ENCODE measurements around the gene ZCCHC24. TPM values are rescaled to one million over a fixed set of nuclear protein-coding genes. Genes with fewer than 3 reads are reported as not detected.

ZCCHC24 gene
- total RNA-seq, 1 experiment from 2014 or later: 12.2 TPM

DNA sequence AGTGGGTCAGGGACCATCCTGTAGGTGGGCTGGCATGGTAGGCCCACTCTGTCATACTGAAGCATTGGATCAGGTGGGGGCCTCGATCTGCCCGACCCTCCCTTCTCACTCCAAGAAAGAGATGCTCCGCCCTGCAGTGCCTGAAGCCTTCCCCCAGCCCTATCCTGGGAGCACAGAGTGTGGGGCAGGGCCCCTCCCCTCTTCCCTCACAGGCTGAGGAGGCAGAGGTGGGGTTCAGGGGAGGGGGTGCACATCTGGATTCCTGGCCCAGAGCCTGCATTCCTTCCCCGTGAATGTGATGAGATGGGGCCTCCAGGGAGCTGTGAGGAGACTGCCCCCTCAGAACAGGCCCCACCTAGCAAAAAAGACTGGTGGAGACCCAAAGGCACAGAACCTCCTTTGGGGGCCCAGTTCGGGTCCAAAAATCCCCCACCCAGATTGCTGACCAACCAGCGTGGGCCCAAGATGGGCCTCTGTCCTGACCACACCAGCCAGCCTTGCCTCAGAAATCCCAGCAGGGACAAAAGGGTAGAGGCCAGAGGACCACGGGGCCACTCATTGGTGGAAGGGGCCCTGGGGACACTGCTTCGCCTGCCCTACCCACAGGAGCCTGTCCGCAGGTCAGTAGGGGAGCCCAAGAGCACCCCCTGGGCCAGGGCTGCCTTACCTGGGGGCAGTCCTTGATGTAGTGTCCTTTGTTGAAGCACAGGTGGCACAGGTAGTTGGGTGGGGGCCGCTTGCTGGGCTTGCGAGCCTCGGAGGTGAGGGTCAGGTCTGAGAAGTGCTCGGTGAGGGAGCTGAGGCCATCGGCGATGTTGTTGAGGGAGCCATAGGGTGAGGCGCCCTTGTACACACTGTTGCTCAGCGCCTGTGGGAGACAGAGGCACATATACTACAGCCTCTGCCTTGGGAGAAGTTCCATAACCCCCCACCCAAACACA, 13.3 kb downstream of the ZCCHC24 start:
- no peak for DNase-seq (ENCODE audit: low spot score)

- DNase-seq (ENCODE audit: low spot score): no peak
These were observed 14.0 kb downstream of the ZCCHC24 start for GRCh38 chr10:79431428-79431827.

- no peak for DNase-seq (ENCODE audit: low spot score)
These were observed 14.5 kb downstream of the ZCCHC24 start for GRCh38 chr10:79430936-79431335.

- DNase-seq (ENCODE audit: low spot score): no peak
These were observed 15.0 kb downstream of the ZCCHC24 start for GRCh38 chr10:79430325-79430905.

GRCh38 chr10:79429751-79430150, 15.7 kb downstream of the ZCCHC24 start:
- DNase-seq (ENCODE audit: low spot score): no peak

DNA sequence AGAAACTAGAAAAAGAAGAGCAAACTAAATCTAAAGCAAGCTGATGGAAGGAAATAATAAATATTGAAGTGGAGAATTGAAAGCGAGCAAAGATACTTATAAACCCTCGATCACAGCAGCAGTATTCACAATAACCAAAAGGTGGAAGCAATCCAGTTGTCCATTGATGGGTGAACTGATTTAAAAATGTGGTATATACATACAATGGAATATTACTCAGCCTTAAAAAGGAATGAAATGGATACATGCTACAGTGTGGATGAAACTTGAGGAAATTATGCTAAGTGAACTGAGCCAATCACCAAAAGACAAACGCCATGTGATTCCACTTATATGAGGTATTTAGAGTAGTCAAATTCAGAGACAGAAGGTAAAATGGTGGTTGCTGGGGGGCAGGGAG, 17.5 kb downstream of the ZCCHC24 start:
- DNase-seq (ENCODE audit: low spot score): no peak

GRCh38 chr10:79425074-79425532, 20.3 kb downstream of the ZCCHC24 start:
- DNase-seq (ENCODE audit: low spot score): no peak

DNA sequence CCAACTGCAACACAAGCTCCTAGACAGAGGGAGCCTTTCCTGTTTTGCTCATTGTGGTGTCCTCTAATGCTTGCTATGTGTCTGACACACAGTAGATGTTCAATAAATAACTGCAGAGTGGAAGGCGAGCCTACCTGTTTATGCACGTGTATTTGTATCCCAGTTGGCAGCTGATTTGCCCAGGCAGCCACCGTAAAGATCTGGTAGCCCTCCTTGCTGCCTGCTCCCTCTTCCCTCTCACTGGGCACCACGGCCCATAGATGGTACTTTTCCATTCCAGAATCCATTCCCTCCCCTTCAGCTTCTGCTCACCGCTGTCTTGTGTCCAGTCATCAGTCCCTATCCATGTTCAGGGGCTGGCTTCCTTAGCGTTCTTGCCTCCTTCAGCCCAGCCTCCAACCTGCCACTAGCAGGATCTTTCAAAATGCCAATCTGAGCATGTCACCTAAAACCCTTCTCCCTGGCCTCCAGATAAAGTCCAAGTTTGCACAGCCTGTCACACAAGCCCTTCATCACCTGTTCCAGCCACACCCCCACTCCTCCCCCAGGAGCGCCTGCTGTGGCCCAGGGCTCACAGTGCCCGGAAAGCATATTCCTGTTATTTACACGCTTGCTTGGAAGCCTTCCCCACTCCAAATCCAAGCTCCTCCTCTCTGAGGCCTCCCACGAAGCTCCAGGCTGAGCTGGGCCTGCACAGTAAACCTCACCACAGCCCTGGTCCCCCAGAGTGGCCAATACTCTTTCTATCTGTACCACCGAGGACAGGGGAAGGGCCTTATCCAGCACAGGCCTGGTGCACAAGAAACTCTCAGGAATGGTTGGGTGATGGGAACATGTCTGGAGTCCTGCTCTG, 21.0 kb downstream of the ZCCHC24 start:
- DNase-seq (ENCODE audit: low spot score): no peak

DNA sequence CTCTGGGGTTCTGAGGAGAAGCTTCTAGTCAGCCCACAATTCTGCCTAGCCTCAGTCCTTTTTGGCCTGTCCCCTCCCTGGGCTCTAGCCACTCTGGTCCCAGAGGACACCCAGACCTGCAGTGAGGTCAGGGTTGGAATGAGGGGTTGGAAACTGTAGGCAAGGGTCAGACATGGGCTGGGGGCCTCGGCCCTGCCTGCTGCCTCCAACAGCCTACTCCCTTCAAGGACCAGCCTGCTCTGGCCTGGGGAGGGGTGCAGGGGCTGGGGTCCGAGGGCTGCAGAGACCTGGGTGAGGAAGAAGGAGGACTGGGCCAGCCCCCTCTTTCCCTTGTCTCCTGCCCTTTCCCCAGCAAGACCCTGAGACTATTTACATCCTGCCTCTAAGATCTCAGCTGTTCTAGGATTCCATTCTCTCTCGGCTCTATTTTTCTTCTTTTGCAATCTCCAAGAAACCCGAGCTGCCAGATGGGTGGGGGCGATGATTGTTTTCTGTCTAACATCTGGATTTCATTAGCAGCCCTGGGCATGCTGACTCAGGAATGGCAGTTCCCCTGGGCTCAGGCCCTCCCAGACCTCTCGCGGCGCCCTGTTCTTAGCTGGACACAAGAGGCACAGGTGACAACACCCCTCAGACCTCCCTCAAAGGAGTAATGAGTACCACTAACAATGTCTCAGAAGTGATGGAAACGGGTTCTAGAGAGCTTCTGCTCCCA, 23.1 kb downstream of the ZCCHC24 start:
- DNase-seq (ENCODE audit: low spot score): peak; percentile 76

DNA sequence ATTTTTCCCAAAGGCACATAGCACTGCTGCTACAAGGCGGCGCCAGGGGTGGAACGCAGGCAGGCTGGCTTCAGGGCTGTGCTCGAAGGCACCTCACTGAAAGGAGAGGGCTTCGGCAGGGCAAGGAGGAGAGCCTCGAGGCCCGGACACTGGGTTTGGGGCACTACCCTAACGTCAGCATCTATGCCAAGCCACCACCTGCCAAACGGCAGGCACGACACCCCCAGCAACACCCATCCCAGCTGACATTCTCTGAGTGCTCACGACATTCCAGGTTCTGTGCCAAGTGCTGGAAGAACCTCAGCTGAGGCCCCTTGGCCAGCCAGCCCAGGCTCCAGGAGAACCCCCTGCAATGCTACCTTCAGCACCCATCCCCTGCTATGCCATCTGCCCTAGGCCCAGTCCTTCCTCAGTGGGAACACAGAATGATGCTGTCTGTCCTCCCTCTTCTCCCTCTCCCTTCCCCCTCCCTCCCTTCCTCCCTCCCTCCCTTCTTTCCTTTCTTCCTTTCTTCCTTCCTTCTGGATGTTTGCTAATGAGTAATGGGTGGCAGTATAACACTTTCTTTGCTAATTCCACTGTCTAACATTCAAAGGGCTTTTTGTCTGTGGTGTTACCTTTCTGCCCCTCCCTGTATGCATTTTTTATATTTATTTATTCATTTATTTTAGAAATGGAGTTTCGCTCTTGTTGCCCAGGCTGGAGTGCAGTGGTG, 24.3 kb downstream of the ZCCHC24 start:
- no peak for DNase-seq (ENCODE audit: low spot score)

GRCh38 chr10:79418886-79419595, 26.4 kb downstream of the ZCCHC24 start:
- DNase-seq (ENCODE audit: low spot score): no peak

- no peak for DNase-seq (ENCODE audit: low spot score)
These were observed 27.1 kb downstream of the ZCCHC24 start for GRCh38 chr10:79418274-79418673.

- DNase-seq (ENCODE audit: low spot score): no peak
These were observed 27.7 kb downstream of the ZCCHC24 start for GRCh38 chr10:79417731-79418130.

DNA sequence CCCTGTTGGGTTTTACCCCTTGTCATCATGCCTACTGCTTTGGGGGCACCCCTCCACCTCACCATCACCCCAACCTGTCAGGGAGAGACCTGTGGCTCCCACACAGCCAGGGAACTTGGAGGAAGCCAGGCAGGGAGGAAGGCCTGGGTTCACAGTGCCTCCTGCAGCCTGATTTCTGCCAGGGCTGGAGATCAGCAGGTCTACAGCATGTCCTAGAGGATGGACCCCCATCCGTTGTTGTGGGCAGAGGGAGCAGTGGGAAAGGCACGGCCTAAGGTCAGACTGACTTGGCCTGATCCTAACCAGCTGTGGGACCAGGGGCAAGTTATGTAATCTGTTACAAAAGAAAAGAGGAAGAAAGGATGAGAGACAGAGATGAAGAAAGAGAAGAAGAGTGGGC, 28.2 kb downstream of the ZCCHC24 start:
- DNase-seq (ENCODE audit: low spot score): no peak

DNA sequence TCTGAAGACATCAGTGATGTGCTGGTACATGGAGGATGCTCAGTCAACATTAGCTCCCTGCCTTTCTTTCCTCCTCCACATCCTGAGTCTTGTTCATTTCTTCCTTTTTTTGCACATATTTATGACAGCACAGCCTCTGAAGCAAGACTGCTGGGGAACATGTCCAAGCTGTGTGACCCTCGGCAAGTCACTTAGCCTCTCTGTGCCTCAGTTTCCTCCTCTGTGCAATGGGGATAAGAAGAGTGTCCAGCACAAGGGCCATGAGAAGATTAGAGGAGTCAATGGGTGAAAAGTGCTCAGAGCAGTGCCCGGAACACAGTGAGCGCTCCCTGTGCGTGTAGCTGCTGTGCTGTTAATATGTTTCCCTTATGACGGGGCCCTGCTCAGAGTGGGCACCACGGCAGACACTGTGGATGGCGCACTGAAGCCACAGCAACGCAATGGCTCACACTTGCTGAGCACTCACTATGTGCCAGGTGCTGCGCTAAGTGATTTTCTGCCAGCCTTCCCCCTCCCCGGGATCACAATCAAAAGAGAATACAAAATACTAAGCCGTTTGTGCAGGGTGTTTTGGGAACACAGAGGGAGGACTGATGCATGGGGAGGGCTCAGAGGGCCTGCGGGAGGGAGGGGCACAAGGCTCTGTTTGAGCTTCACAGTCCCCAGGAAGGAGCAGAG, 28.7 kb downstream of the ZCCHC24 start:
- DNase-seq (ENCODE audit: low spot score): no peak

- DNase-seq (ENCODE audit: low spot score): no peak
These were observed 29.5 kb downstream of the ZCCHC24 start for GRCh38 chr10:79415736-79416577.

GRCh38 chr10:79414714-79415113, 30.7 kb downstream of the ZCCHC24 start:
- DNase-seq (ENCODE audit: low spot score): no peak

DNA sequence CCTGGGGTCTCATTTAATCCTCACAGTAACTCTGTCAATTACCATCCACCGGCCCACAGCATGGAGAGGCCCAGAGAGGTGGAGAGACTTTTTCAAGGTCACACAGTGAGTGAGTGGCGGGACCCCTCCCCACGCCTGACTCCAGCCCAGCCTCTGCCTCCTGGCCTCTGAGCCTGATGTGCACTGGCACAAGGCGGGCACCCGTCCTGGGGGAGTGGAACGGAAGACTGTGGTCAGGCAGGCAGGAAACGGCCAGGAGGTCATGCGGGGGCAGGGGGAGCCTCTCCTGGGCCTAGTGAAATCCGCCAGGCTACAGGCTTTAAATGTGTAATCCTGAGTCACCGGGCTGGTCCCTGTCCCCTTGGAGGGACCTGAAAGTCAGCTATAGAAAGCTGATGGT, 32.2 kb downstream of the ZCCHC24 start:
- DNase-seq (ENCODE audit: low spot score): peak; percentile 92

GRCh38 chr10:79412516-79412915, 32.9 kb downstream of the ZCCHC24 start:
- no peak for DNase-seq (ENCODE audit: low spot score)

All from A172 (cell line).